SK-N-SH treated with all-trans-retinoic acid at 6 μM for 48 hours (cell line): ENCODE data around the gene UPK1B.
A peak's percentile ranks its signal among the peaks of the same experiment; 100 is the strongest.
"Not testable (repeated sequence)": the region's sequence is repeated elsewhere in the genome, so short reads cannot be mapped to it uniquely, and the experiment has no call there.

ENCODE experiments used
- ATAC-seq: fragments of 200-7000 bp; cut with Tn5 transposase; 3 replicates; pipeline ENCODE4 v1.9.1; 2020; ENCODE audit warnings: mild to moderate bottlenecking, moderate library complexity
- ARNTL ChIP-seq: fragments of 450-650 bp; formaldehyde crosslinking; IDR thresholded peaks from 2 replicates; pipeline ENCODE4 v1.5.0; 2020; ENCODE audit warnings: low read depth, mild to moderate bottlenecking, moderate library complexity, borderline replicate concordance
- BACH2 ChIP-seq: fragments of 250-450 bp; sonication (Bioruptor Pico); IDR thresholded peaks from 2 replicates; pipeline ENCODE4 v1.9.0; 2021; ENCODE audit warnings: mild to moderate bottlenecking, borderline replicate concordance
- OSR1 ChIP-seq: fragments of 250-450 bp; sonication (Bioruptor Pico); IDR thresholded peaks from 2 replicates; pipeline ENCODE4 v1.8.0; 2022; ENCODE audit warnings: moderate library complexity, mild to moderate bottlenecking, inconsistent platforms
- POU6F1 ChIP-seq: fragments of 250-450 bp; sonication (Bioruptor Pico); IDR thresholded peaks from 2 replicates; pipeline ENCODE4 v1.8.0; 2021; ENCODE audit warnings: low read depth, mild to moderate bottlenecking, moderate library complexity, borderline replicate concordance
- PPARA ChIP-seq: fragments of 250-450 bp; sonication (Bioruptor Pico); IDR thresholded peaks from 2 replicates; pipeline ENCODE4 v1.5.0; 2020; ENCODE audit warnings: mild to moderate bottlenecking, borderline replicate concordance
- RARB ChIP-seq: fragments of 250-450 bp; sonication (Bioruptor Pico); IDR thresholded peaks from 2 replicates; pipeline ENCODE4 v1.8.0; 2021; ENCODE audit warnings: mild to moderate bottlenecking, moderate library complexity
- SNAI2 ChIP-seq: fragments of 250-450 bp; sonication (Bioruptor Pico); IDR thresholded peaks from 2 replicates; pipeline ENCODE4 v1.5.0; 2020; ENCODE audit warnings: mild to moderate bottlenecking, moderate library complexity
- TCF4 ChIP-seq: fragments of 250-450 bp; sonication (Bioruptor Pico); IDR thresholded peaks from 2 replicates; pipeline ENCODE4 v1.8.0; 2021; ENCODE audit warnings: mild to moderate bottlenecking, moderate library complexity, borderline replicate concordance
- TOX ChIP-seq: fragments of 250-450 bp; sonication (Bioruptor Pico); IDR thresholded peaks from 2 replicates; pipeline ENCODE4 v1.8.0; 2021; ENCODE audit warnings: mild to moderate bottlenecking, moderate library complexity, borderline replicate concordance
- TSHZ2 ChIP-seq: fragments of 250-450 bp; sonication (Bioruptor Pico); IDR thresholded peaks from 2 replicates; pipeline ENCODE4 v1.5.0; 2020; ENCODE audit warnings: mild to moderate bottlenecking, moderate library complexity
- ZC3H10 ChIP-seq: fragments of 250-450 bp; sonication (Bioruptor Pico); IDR thresholded peaks from 2 replicates; pipeline ENCODE4 v1.5.1; 2021; ENCODE audit warnings: mild to moderate bottlenecking, moderate library complexity
- ZFP30 ChIP-seq: fragments of 450-650 bp; formaldehyde crosslinking; IDR thresholded peaks from 2 replicates; pipeline ENCODE4 v1.5.0; 2022; ENCODE audit warnings: mild to moderate bottlenecking, moderate library complexity
- ZNF70 ChIP-seq: fragments of 450-650 bp; formaldehyde crosslinking; IDR thresholded peaks from 2 replicates; pipeline ENCODE4 v1.5.0; 2020; ENCODE audit warnings: mild to moderate bottlenecking, moderate library complexity
- ZNF8 ChIP-seq: fragments of 450-650 bp; formaldehyde crosslinking; IDR thresholded peaks from 2 replicates; pipeline ENCODE4 v1.5.0; 2020; ENCODE audit warnings: mild to moderate bottlenecking, moderate library complexity
- TF ChIP-seq, protein P1 (sequence below): fragments of 250-450 bp; sonication (Bioruptor Pico); IDR thresholded peaks from 2 replicates; pipeline ENCODE4 v1.8.0; 2020; ENCODE audit warnings: mild to moderate bottlenecking, moderate library complexity, borderline replicate concordance
- TF ChIP-seq, protein P2 (sequence below): fragments of 250-450 bp; sonication (Bioruptor Pico); IDR thresholded peaks from 2 replicates; pipeline ENCODE4 v1.5.1; 2020; ENCODE audit warnings: low read depth, mild to moderate bottlenecking, moderate library complexity

The UPK1B gene

DNA sequence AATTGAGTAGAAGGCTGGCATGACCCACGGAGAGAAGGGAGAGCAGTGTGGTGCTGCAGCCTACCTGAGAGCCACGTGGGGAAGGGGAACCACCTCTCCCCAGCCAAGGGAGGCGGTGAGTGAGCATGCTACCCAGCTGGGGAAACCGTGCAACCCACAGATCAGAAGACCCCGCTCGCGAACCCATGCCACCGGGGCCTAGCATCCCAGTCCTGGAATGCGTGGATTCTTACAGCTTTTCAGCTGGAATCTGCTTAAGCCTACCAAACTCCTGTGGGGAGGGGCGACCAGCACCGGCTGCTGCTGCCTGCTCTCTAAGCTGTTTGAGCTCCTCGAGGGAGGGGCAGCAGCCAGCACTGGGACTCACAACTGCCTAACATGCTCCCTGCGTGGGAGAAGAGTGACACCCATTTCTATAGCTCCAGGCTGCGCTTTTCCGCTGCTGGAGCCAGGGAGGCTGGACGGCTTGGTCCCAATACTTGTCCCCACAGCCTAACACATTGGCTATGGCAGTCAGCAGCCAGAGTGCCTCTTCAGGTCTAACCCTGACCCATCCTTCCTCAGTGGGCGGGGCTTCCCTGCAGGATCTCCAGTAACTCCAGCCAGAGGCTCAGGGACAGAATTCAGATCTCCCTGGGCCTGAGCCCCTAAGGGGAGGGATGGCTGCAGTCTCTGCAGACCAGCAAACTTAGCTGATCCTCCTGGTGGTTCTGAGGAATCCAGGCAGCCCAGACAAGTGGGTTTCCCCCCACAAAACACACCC is 47.5 kb upstream of the UPK1B start (continued):
- TF ChIP-seq ZNF70 (CRISPR knock-in tag) = no peak
- TF ChIP-seq POU6F1 (CRISPR knock-in tag) = no peak
- no peak for TF ChIP-seq TSHZ2 (CRISPR knock-in tag)
- TF ChIP-seq TOX (CRISPR knock-in tag) = no peak
- TF ChIP-seq OSR1 = no peak
- no peak for TF ChIP-seq ZFP30

- ATAC-seq = not testable (repeated sequence)
These were observed 43.1 kb upstream of the UPK1B start for GRCh38 chr3:119130291-119130690.

GRCh38 chr3:119132291-119132690 is 41.1 kb upstream of the UPK1B start:
- ATAC-seq = not testable (repeated sequence)

GRCh38 chr3:119139360-119139759 is 34.0 kb upstream of the UPK1B start:
- ATAC-seq = not testable (repeated sequence)

GRCh38 chr3:119140466-119140865 is 32.9 kb upstream of the UPK1B start:
- ATAC-seq = no peak
- TF ChIP-seq, protein P1, sequence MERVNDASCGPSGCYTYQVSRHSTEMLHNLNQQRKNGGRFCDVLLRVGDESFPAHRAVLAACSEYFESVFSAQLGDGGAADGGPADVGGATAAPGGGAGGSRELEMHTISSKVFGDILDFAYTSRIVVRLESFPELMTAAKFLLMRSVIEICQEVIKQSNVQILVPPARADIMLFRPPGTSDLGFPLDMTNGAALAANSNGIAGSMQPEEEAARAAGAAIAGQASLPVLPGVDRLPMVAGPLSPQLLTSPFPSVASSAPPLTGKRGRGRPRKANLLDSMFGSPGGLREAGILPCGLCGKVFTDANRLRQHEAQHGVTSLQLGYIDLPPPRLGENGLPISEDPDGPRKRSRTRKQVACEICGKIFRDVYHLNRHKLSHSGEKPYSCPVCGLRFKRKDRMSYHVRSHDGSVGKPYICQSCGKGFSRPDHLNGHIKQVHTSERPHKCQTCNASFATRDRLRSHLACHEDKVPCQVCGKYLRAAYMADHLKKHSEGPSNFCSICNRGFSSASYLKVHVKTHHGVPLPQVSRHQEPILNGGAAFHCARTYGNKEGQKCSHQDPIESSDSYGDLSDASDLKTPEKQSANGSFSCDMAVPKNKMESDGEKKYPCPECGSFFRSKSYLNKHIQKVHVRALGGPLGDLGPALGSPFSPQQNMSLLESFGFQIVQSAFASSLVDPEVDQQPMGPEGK (CRISPR knock-in tag) = no peak
- no peak for TF ChIP-seq ZFP30
- TF ChIP-seq ARNTL = no peak
- no peak for TF ChIP-seq PPARA (CRISPR knock-in tag)

DNA sequence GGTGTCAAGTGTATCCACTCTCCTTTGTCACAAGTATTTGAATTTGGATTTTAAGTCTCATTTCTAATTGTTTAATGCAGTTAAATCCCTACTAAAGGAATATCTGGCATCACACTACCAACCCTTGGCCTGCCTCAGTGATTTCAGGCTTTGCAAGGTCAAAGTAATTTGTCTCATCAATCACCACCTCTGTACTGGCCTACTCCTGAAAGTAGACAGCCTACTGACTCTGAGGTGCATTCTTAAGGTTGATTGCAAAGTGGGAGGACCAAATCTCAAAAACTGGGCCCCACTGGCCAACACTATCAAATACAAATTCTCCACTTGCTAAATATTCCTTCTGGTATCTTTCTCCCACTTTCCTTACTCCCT is 28.3 kb upstream of the UPK1B start:
- peak; percentile 46 for ATAC-seq
- TF ChIP-seq TCF4 = no peak
- no peak for TF ChIP-seq RARB (CRISPR knock-in tag)
- no peak for TF ChIP-seq ZC3H10 (CRISPR knock-in tag)
- no peak for TF ChIP-seq PPARA (CRISPR knock-in tag)

GRCh38 chr3:119145500-119146167 is 27.8 kb upstream of the UPK1B start, which contains the start of gene TEX55:
Gene TEX55, plus strand, starts transcription at chr3:119146165. Its CDS starts 25 bp downstream, at chr3:119146190.
- ATAC-seq = peak; percentile 95
- TF ChIP-seq ARNTL (no peak), TOX (CRISPR knock-in tag) (no peak), POU6F1 (CRISPR knock-in tag) (no peak), ZNF8 (CRISPR knock-in tag) (no peak), ZNF70 (CRISPR knock-in tag) (no peak), BACH2 (CRISPR knock-in tag) (no peak), SNAI2 (CRISPR knock-in tag) (no peak)
- TF ChIP-seq, protein P2, sequence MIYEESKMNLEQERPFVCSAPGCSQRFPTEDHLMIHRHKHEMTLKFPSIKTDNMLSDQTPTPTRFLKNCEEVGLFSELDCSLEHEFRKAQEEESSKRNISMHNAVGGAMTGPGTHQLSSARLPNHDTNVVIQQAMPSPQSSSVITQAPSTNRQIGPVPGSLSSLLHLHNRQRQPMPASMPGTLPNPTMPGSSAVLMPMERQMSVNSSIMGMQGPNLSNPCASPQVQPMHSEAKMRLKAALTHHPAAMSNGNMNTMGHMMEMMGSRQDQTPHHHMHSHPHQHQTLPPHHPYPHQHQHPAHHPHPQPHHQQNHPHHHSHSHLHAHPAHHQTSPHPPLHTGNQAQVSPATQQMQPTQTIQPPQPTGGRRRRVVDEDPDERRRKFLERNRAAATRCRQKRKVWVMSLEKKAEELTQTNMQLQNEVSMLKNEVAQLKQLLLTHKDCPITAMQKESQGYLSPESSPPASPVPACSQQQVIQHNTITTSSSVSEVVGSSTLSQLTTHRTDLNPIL (CRISPR knock-in tag) = no peak
